ENCODE results near the gene FZR1. TPM values are rescaled to one million over a fixed set of nuclear protein-coding genes. Genes with fewer than 3 reads are reported as not detected.

The FZR1 gene
- total and polyA plus RNA-seq, 9 of the 15 experiments (the other 6 are each of a cell fraction or from before 2014, with no cell fraction given) = 0.18 to 48.0 (median 22.2) TPM

DNA sequence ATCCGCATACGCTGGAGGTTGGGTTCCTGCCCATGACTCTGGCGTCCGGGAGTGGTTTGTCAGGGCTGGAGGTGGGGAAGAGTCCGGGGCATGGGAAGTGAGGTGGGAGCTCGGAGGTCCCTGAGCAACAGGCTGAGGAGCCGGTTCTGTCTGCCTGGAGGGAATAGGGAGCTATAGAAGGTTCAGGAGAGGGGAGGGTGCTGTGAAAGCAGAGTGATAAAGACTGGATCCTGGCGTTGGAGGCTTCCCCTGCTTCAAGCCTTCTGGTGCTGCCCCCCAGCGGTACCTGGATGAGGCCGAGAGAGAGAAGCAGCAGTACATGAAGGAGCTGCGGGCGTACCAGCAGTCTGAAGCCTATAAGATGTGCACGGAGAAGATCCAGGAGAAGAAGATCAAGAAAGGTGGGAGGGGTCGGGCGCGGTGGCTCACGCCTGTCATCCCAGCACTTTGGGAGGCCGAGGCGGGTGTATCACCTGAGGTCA, 69.2 kb downstream of the FZR1 start:
- H3K27me3 ChIP-seq (ENCODE audit: control insufficient read depth in 2 of 2, insufficient read depth in 2 of 2, low read length in 2 of 2) = no peaks in the 10 kb centered on the region
- ATAC-seq (no peak), FAIRE-seq (peak; percentile 57), DNase-seq (ENCODE audit: extremely low read depth in 1 of 4, low spot score in 3 of 4) (peak in 1 of 4 experiments; percentile 72)
- H3K9ac ChIP-seq (ENCODE audit: insufficient read depth in 1 of 2, low read depth in 2 of 2, low read length in 2 of 2) = peak overlapping the region in 1 of 2 experiments; percentile 33; a peak in 1 of 4 replicates
- POLR2A ChIA-PET = interaction anchor here (0.5 to 2.1 kb wide), 6 partner anchors 8 to 260 kb away, joined by 3 to 11 read pairs (median 3); no protein-coding TSS in a partner anchor
- peaks cover 5% of the 10 kb centered on the region for H3K9me1 ChIP-seq (ENCODE audit: control insufficient read depth, insufficient read depth, low read length)
- peaks cover 20% of the 10 kb centered on the region for H3K79me2 ChIP-seq (ENCODE audit: control insufficient read depth, insufficient read depth, low read length)
- in situ Hi-C loops (cut with MboI) (no loop called here), intact Hi-C loops (cut with micrococcal nuclease) (no loop called here)
- no peak overlapping the region for H3K27ac ChIP-seq (ENCODE audit: extremely low read depth, low read depth, low read length)
- no peak overlapping the region for H3K4me3 ChIP-seq
- H3K9me3 ChIP-seq (replicated peaks; ENCODE audit: control insufficient read depth, insufficient read depth, low read depth, low read length) = no peaks in the 10 kb centered on the region
- peaks cover 3% of the 10 kb centered on the region; the same call in 1 of the 2 replicates for H4K20me1 ChIP-seq (replicated peaks; ENCODE audit: control insufficient read depth, insufficient read depth, low read length)
- CTCF ChIA-PET (ENCODE audit: low intra/inter-chr PET ratio) = no interaction called here
- peaks cover 44% of the 10 kb centered on the region for H3K36me3 ChIP-seq (ENCODE audit: control insufficient read depth, insufficient read depth, low read length)
- H2AFZ ChIP-seq (ENCODE audit: low read depth, low read length) = no peak overlapping the region
- H3K4me2 ChIP-seq (ENCODE audit: insufficient read depth, low read length) = no peak overlapping the region
- WGBS (ENCODE audit: insufficient coverage, low coverage, missing lambda C conversion rate) = 69% methylated on average over 9 of the region's 19 CpGs
- H3K4me1 ChIP-seq (replicated peaks in 1 of 2; ENCODE audit: control insufficient read depth in 2 of 2, insufficient read depth in 2 of 2, low read length in 2 of 2) = peaks cover 32 to 80% of the 10 kb centered on the region in 2 experiments
- no TSS peak for BruUV-seq (replicated peaks)
- peak in 1 of 2 experiments; percentile 59; a peak in 2 of 4 replicates for TF ChIP-seq RCOR1 (IDR thresholded peaks at IDR 0.05; ENCODE audit: borderline replicate concordance in 1 of 2, low read depth in 2 of 2, low read length in 2 of 2)
- TF ChIP-seq BCOR (IDR thresholded peaks at IDR 0.05) = peak; percentile 93
- TF ChIP-seq ARID1B (IDR thresholded peaks at IDR 0.05) = 0 out of 2 replicates have a peak, but pooled peaks have one; percentile 9
- no peak for TF ChIP-seq ZNF12 (CRISPR knock-in tag; IDR thresholded peaks at IDR 0.05)
- TF ChIP-seq STAG1 (CRISPR knock-in tag; IDR thresholded peaks at IDR 0.05; ENCODE audit: borderline replicate concordance) = peak; percentile 16; the same call in 1 of the 2 replicates
- peak; percentile 55 to 64 (median 62) for TF ChIP-seq CTCF (IDR thresholded peaks at IDR 0.05 in 2 of 3, conservative IDR thresholded peaks at IDR 0.05 in 1 of 3; ENCODE audit: insufficient read depth in 2 of 3, low read depth in 1 of 3, low read length in 3 of 3)
- peak; percentile 34 for TF ChIP-seq CTCFL (IDR thresholded peaks at IDR 0.05; ENCODE audit: borderline replicate concordance, insufficient read depth, low read depth, low read length, poor library complexity, severe bottlenecking)
- TF ChIP-seq PTBP1 (IDR thresholded peaks at IDR 0.05; ENCODE audit: low read depth, low read length) = peak; percentile 73; the same call in 1 of the 2 replicates
- TF ChIP-seq, protein P1, sequence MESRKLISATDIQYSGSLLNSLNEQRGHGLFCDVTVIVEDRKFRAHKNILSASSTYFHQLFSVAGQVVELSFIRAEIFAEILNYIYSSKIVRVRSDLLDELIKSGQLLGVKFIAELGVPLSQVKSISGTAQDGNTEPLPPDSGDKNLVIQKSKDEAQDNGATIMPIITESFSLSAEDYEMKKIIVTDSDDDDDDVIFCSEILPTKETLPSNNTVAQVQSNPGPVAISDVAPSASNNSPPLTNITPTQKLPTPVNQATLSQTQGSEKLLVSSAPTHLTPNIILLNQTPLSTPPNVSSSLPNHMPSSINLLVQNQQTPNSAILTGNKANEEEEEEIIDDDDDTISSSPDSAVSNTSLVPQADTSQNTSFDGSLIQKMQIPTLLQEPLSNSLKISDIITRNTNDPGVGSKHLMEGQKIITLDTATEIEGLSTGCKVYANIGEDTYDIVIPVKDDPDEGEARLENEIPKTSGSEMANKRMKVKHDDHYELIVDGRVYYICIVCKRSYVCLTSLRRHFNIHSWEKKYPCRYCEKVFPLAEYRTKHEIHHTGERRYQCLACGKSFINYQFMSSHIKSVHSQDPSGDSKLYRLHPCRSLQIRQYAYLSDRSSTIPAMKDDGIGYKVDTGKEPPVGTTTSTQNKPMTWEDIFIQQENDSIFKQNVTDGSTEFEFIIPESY (CRISPR knock-in tag; IDR thresholded peaks at IDR 0.05) = 0 out of 2 replicates have a peak, but pooled peaks have one; percentile 25
- peak in 1 of 2 experiments; percentile 48; a peak in 2 of 4 replicates for TF ChIP-seq RAD21 (CRISPR knock-in tag; conservative IDR thresholded peaks at IDR 0.05 in 1 of 2, IDR thresholded peaks at IDR 0.05 in 1 of 2)
- no peak for TF ChIP-seq ZNF324 (CRISPR knock-in tag; IDR thresholded peaks at IDR 0.05)
- no peak for TF ChIP-seq MEIS2 (IDR thresholded peaks at IDR 0.05; ENCODE audit: partially characterized antibody)
- TF ChIP-seq HDAC2 (IDR thresholded peaks at IDR 0.05) = peak; percentile 56; the same call in 1 of the 2 replicates
- 0 out of 2 replicates have a peak, but pooled peaks have one; percentile 28 for TF ChIP-seq SMC3 (conservative IDR thresholded peaks at IDR 0.05; ENCODE audit: insufficient read depth, low read depth, low read length)
- TF ChIP-seq MCM2 (IDR thresholded peaks at IDR 0.05; ENCODE audit: low read depth) = no peak
- peak; percentile 62; the same call in 1 of the 2 replicates for TF ChIP-seq SMARCA5 (IDR thresholded peaks at IDR 0.05)
- TF ChIP-seq ZFP36 (IDR thresholded peaks at IDR 0.05; ENCODE audit: low read depth, low read length, partially characterized antibody) = peak; percentile 94
